HG03558 (cell line): ENCODE measurements around the gene SYNGR3.

Source experiments
- ATAC-seq: cut with Tn5 transposase; IDR thresholded peaks from one replicate; pipeline ENCODE4 v1.9.1; 2021; ENCODE audit warnings: moderate number of reproducible peaks; ENCODE audit not compliant: unreplicated experiment; ENCODE audit errors: extremely low read depth

The SYNGR3 gene

GRCh38 chr16:1990351-1991134 lies 773 bp downstream of the SYNGR3 start:
- no peak for ATAC-seq

GRCh38 chr16:1991135-1991551 lies 1.4 kb downstream of the SYNGR3 start:
- no peak for ATAC-seq

GRCh38 chr16:1991588-1991947 lies 1.8 kb downstream of the SYNGR3 start:
- ATAC-seq, result no peak

GRCh38 chr16:1991948-1992703 lies 2.4 kb downstream of the SYNGR3 start:
- no peak for ATAC-seq

GRCh38 chr16:1992704-1993317 lies 3.0 kb downstream of the SYNGR3 start:
- no peak for ATAC-seq

GRCh38 chr16:1993731-1994131 lies 4.0 kb downstream of the SYNGR3 start:
- ATAC-seq, result no peak

- no peak for ATAC-seq
Measured at GRCh38 chr16:1997494-1998359, 8.0 kb downstream of the SYNGR3 start.

GRCh38 chr16:1998360-1998835 lies 8.6 kb downstream of the SYNGR3 start:
- no peak for ATAC-seq

GRCh38 chr16:1998852-1999801 lies 9.4 kb downstream of the SYNGR3 start:
- no peak for ATAC-seq

- ATAC-seq, result no peak
Measured at GRCh38 chr16:1999866-2000514, 10.2 kb downstream of the SYNGR3 start.

- no peak for ATAC-seq
Measured at GRCh38 chr16:2001035-2001434, 11.3 kb downstream of the SYNGR3 start.

GRCh38 chr16:2001456-2002355 lies 11.9 kb downstream of the SYNGR3 start:
- no peak for ATAC-seq

GRCh38 chr16:2002406-2003230 lies 12.8 kb downstream of the SYNGR3 start:
- ATAC-seq, result no peak

GRCh38 chr16:2003231-2003826 lies 13.6 kb downstream of the SYNGR3 start:
- ATAC-seq, result no peak

GRCh38 chr16:2003827-2004641 lies 14.3 kb downstream of the SYNGR3 start:
- no peak for ATAC-seq
